Astrocyte (in vitro differentiated cells and primary cell): ENCODE measurements around the gene SPATA17.

Source experiments
- CTCF ChIP-seq: IDR thresholded peaks from 2 replicates; pipeline ENCODE4 v1.5.1; 2011; ENCODE audit warnings: low read depth, mild to moderate bottlenecking, inconsistent platforms, low read length, moderate library complexity; ENCODE audit not compliant: insufficient read depth
- EZH2 ChIP-seq: IDR thresholded peaks from 2 replicates; pipeline ENCODE4 v1.6.1; 2012; ENCODE audit warnings: mild to moderate bottlenecking, low read length, inconsistent platforms; ENCODE audit not compliant: insufficient read depth

- TF ChIP-seq CTCF (no peak), EZH2 (no peak)
Observed at GRCh38 chr1:217687511-217687910, 56.4 kb downstream of the SPATA17 start.
